Heart left ventricle (tissue), 16 donors: ENCODE data around the gene TNRC6B. TPM values are rescaled to one million over a fixed set of nuclear protein-coding genes. Genes with fewer than 3 reads are reported as not detected.
A peak's percentile ranks its signal among the peaks of the same experiment; 100 is the strongest.

Experiments
- ATAC-seq, 4 donors: fragments of 200-7000 bp; cut with Tn5 transposase; one replicate each; pipeline ENCODE4 v1.9.1; 2020 to 2022; ENCODE audit warnings: moderate library complexity in 4 of 4, mild to moderate bottlenecking in 3 of 4, moderate number of reproducible peaks in 1 of 4
- DNase-seq, 5 donors: peaks; one replicate each; pipeline ENCODE4 v3.0.0-alpha.2; 2020
- H3K27ac ChIP-seq, 12 donors: fragments of 200-600 bp; sonication (generic) in 4 of 12; one replicate each; pipeline versions ENCODE4 v1.5.0 to v1.8.0; 2016 to 2022; ENCODE audit warnings: mild to moderate bottlenecking in 2 of 12
- H3K27me3 ChIP-seq, 9 donors: fragments of 200-600 bp; sonication (generic) in 2 of 9; one replicate each; pipeline versions ENCODE4 v1.5.1 to v1.8.0; 2016 to 2022; ENCODE audit warnings: mild to moderate bottlenecking in 3 of 9
- H3K36me3 ChIP-seq, 9 donors: fragments of 200-600 bp; sonication (generic) in 2 of 9; one replicate each; pipeline versions ENCODE4 v1.5.0 to v1.8.0; 2018 to 2022; ENCODE audit warnings: mild to moderate bottlenecking in 2 of 9
- H3K4me1 ChIP-seq, 12 donors: fragments of 200-600 bp; sonication (generic) in 4 of 12; one replicate each; pipeline versions ENCODE4 v1.5.0 to v1.8.0; 2016 to 2022; ENCODE audit warnings: mild to moderate bottlenecking in 3 of 12
- H3K4me3 ChIP-seq, 12 donors: fragments of 200-600 bp; sonication (generic) in 4 of 12; one replicate each; pipeline versions ENCODE4 v1.5.0 to v1.8.0; 2017 to 2022; ENCODE audit warnings: mild to moderate bottlenecking in 9 of 12, moderate library complexity in 4 of 12
- H3K9me3 ChIP-seq, 12 donors: fragments of 200-600 bp; sonication (generic) in 4 of 12; one replicate each; pipeline versions ENCODE4 v1.5.0 to v1.8.0; 2016 to 2022; ENCODE audit warnings: mild to moderate bottlenecking in 1 of 12
- CTCF ChIP-seq, 12 donors: fragments of 200-600 bp; sonication (generic) in 4 of 12; IDR thresholded peaks; one replicate each; pipeline versions ENCODE4 v1.5.0 to v1.8.0; 2018 to 2022; ENCODE audit warnings: antibody characterized with exemption in 12 of 12, mild to moderate bottlenecking in 5 of 12
- POLR2A ChIP-seq, 2 donors: fragments of 450-650 bp; IDR thresholded peaks; one replicate each; pipeline ENCODE4 v1.6.1; 2017; ENCODE audit warnings: antibody characterized with exemption in 2 of 2, mild to moderate bottlenecking in 2 of 2, moderate library complexity in 2 of 2
- WGBS, 4 donors: extraction: QIAGEN DNeasy Blood & Tissue Kit in 2 of 4; methylation state at CpG; one replicate each; pipeline versions ENCODE4 v1.1.5 to v1.1.7; 2013 to 2018; 5-methylcytosine and 5-hydroxymethylcytosine counted together
- intact Hi-C, 10 donors: fragments of 100-400 bp; cut with DNase I; formaldehyde crosslinking; loops; one replicate each; pipeline versions ENCODE4 v1.11.1 to v1.14.2; 2022
- polyA plus RNA-seq, 2 donors: library from polyadenylated mRNA; stranded (reverse); fragments of 200-250 nt; gene quantifications; one replicate each; pipeline ENCODE4 v1.2.3, GENCODE V29; 2013
- total RNA-seq, 9 donors: library from RNA; depleted of rRNA in 2 of 9; stranded (reverse); fragments of >200 nt in 2 of 9; fragmentation: NEBNext Ultra II Directional in 3 of 9; extraction: Animal tissue kit (Norgen Biotek cat#: 25700) in 3 of 9; gene quantifications; one replicate each; pipeline versions ENCODE4 v1.1.0 to v1.2.4, GENCODE V29; 2016 to 2023
- donor health status: ischemic (EF 13 %, LVEDD 7.1; RV severe dilation, severe dysfunction).
- donor health status: healthy with polysubstance abuse.
- donor health status: DM: no; HTN: yes; CAD: no.
- donor health status: DM: no; HTN: no; CAD: no.
- donor health status: ischemic (EF 25% LVEDD 6.9; RV normal size, moderate dysfunction).
- donor health status: ischemic (EF 25% LVEDD 5.7; RV mildly dilated, moderate dysfunction).
- donor health status: healthy.
- donor health status: DM: yes; HTN: yes; CAD: no.
- donor health status: ischemic (EF 35%, LVEDD 5.7; RV mildly dilated, moderate dysfunction).
- donor health status: nonischemic (EF 11% LVEDD 7.7; RV severe dilation, severe dysfunction).
- donor health status: DM: yes; HTN: yes; CAD: no.
- donor health status: PGD.
- donor health status: ischemic (EF 29% LVEDD 5.4; RV normal size, mild dysfunction).
- donor health status: nonischemic (EF 23%, LVEDD 6.1; RV moderate dilation, normal function).

TNRC6B gene
- total and polyA plus RNA-seq, 11 donors, result 13.2 to 62.4 (median 39.3) TPM

GRCh38 chr22:40258501-40258915 lies 80.8 kb downstream of the TNRC6B start:
- WGBS, 4 donors, result 50 to 66% (median 55%) methylated on average over 2 of the region's 2 CpGs
- peak overlapping the region in 6 of 12 donors; percentile 3 to 82 (median 64) for H3K27ac ChIP-seq

GRCh38 chr22:40261783-40262182 lies 84.1 kb downstream of the TNRC6B start:
- ATAC-seq, result no peak
- Histone ChIP-seq H3K4me3 (no peak overlapping the region), H3K27ac (no peak overlapping the region), H3K9me3 (no peaks in the 10 kb centered on the region), H3K36me3 (peaks cover 0 to 60% (median 36%) of the 10 kb centered on the region in 9 donors), H3K4me1 (peaks cover 0 to 55% (median 23%) of the 10 kb centered on the region in 12 donors), H3K27me3 (no peaks in the 10 kb centered on the region)
- DNase-seq, result no peak
- 90 to 97% (median 95%) methylated on average over 19 to 21 of the region's 21 CpGs for WGBS, 4 donors
- TF ChIP-seq CTCF (IDR thresholded peaks at IDR 0.05) (no peak), POLR2A (IDR thresholded peaks at IDR 0.05) (no peak)
- intact Hi-C loops, result loop anchor here in 1 of 10 donors (10.0 kb wide), 1 partner anchor 207 kb away; no protein-coding TSS in a partner anchor

More at GRCh38 chr22:40258501-40258915, 80.8 kb downstream of the TNRC6B start:
- Histone ChIP-seq H3K9me3 (no peaks in the 10 kb centered on the region), H3K4me3 (no peak overlapping the region), H3K4me1 (peaks cover 0 to 47% (median 19%) of the 10 kb centered on the region in 12 donors), H3K27me3 (no peaks in the 10 kb centered on the region), H3K36me3 (peaks cover 0 to 40% (median 19%) of the 10 kb centered on the region in 9 donors)
- intact Hi-C loops, result loop anchor here in 2 of 10 donors (5.0 to 10.0 kb wide), 2 partner anchors 144 to 201 kb away; no protein-coding TSS in a partner anchor
- ATAC-seq (peak; percentile 53 to 75 (median 70)), DNase-seq (no peak)
- TF ChIP-seq CTCF (IDR thresholded peaks at IDR 0.05) (no peak), POLR2A (IDR thresholded peaks at IDR 0.05) (no peak)

- DNase-seq, result peak in 3 of 5 donors; percentile 27 to 61 (median 28)
- Histone ChIP-seq H3K9me3 (no peaks in the 10 kb centered on the region), H3K36me3 (peaks cover 0 to 74% (median 41%) of the 10 kb centered on the region in 9 donors), H3K4me3 (no peak overlapping the region), H3K27me3 (no peaks in the 10 kb centered on the region), H3K27ac (peak overlapping the region in 5 of 12 donors; percentile 8 to 70 (median 27)), H3K4me1 (peaks cover 0 to 47% (median 22%) of the 10 kb centered on the region in 12 donors)
- no peak for TF ChIP-seq CTCF (IDR thresholded peaks at IDR 0.05)
- no peak for TF ChIP-seq POLR2A (IDR thresholded peaks at IDR 0.05)
- intact Hi-C loops, result loop anchor here in 1 of 10 donors (10.0 kb wide), 1 partner anchor 208 kb away; no protein-coding TSS in a partner anchor
- WGBS, 4 donors, result 47 to 55% (median 50%) methylated on average over 7 of the region's 7 CpGs
- peak; percentile 16 to 87 (median 78) for ATAC-seq
These were observed 85.5 kb downstream of the TNRC6B start for GRCh38 chr22:40263191-40263590.

- WGBS, 4 donors, result 45 to 49% (median 48%) methylated on average over 4 of the region's 4 CpGs
- Histone ChIP-seq H3K36me3 (peaks cover 0 to 79% (median 37%) of the 10 kb centered on the region in 9 donors), H3K4me3 (no peak overlapping the region), H3K4me1 (peaks cover 0 to 35% (median 13%) of the 10 kb centered on the region in 12 donors), H3K27ac (peak overlapping the region in 1 of 12 donors; percentile 7), H3K9me3 (no peaks in the 10 kb centered on the region), H3K27me3 (no peaks in the 10 kb centered on the region)
- intact Hi-C loops, result loop anchor here in 1 of 10 donors (10.0 kb wide), 1 partner anchor 211 kb away; no protein-coding TSS in a partner anchor
- TF ChIP-seq POLR2A (IDR thresholded peaks at IDR 0.05) (no peak), CTCF (IDR thresholded peaks at IDR 0.05) (no peak)
- no peak for DNase-seq
- ATAC-seq, result peak in 2 of 4 donors; percentile 22 to 44
These were observed 88.1 kb downstream of the TNRC6B start for GRCh38 chr22:40265783-40266182.
